ENCODE results near the gene KHDC1. TPM values are rescaled to one million over a fixed set of nuclear protein-coding genes. Genes with fewer than 3 reads are reported as not detected.
A peak's percentile ranks its signal among the peaks of the same experiment; 100 is the strongest.
"Not testable (repeated sequence)": the region's sequence is repeated elsewhere in the genome, so short reads cannot be mapped to it uniquely, and the experiment has no call there.

KHDC1 gene
- total and polyA plus RNA-seq, 2 experiments from 2014 or later, result 8.0 to 17.1 TPM

GRCh38 chr6:73240730-73241129 lies 22.3 kb downstream of the KHDC1 start:
- TF ChIP-seq, protein P1, sequence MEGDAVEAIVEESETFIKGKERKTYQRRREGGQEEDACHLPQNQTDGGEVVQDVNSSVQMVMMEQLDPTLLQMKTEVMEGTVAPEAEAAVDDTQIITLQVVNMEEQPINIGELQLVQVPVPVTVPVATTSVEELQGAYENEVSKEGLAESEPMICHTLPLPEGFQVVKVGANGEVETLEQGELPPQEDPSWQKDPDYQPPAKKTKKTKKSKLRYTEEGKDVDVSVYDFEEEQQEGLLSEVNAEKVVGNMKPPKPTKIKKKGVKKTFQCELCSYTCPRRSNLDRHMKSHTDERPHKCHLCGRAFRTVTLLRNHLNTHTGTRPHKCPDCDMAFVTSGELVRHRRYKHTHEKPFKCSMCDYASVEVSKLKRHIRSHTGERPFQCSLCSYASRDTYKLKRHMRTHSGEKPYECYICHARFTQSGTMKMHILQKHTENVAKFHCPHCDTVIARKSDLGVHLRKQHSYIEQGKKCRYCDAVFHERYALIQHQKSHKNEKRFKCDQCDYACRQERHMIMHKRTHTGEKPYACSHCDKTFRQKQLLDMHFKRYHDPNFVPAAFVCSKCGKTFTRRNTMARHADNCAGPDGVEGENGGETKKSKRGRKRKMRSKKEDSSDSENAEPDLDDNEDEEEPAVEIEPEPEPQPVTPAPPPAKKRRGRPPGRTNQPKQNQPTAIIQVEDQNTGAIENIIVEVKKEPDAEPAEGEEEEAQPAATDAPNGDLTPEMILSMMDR (IDR thresholded peaks at IDR 0.05; ENCODE audit: low read depth, low read length), result no peak

GRCh38 chr6:73236144-73236750 lies 26.7 kb downstream of the KHDC1 start:
- Histone ChIP-seq H3K9me3 (ENCODE audit: low read depth) (no peaks in the 10 kb centered on the region), H3K27me3 (no peaks in the 10 kb centered on the region), H3K36me3 (no peaks in the 10 kb centered on the region), H3K27ac (no peak overlapping the region), H3K4me3 (no peak overlapping the region), H3K4me1 (ENCODE audit: low read depth) (no peaks in the 10 kb centered on the region)
- TF ChIP-seq, protein P1 (IDR thresholded peaks at IDR 0.05; ENCODE audit: low read depth, low read length), result no peak
- peak in 1 of 2 donors; percentile 82 for DNase-seq (ENCODE audit: low read depth in 1 of 2, low spot score in 1 of 2)

More at GRCh38 chr6:73240730-73241129, 22.3 kb downstream of the KHDC1 start:
- Histone ChIP-seq H3K36me3 (no peaks in the 10 kb centered on the region), H3K27ac (no peak overlapping the region), H3K27me3 (no peaks in the 10 kb centered on the region), H3K4me1 (ENCODE audit: low read depth) (no peaks in the 10 kb centered on the region), H3K4me3 (no peak overlapping the region), H3K9me3 (ENCODE audit: low read depth) (no peaks in the 10 kb centered on the region)
- DNase-seq (ENCODE audit: low read depth in 1 of 2, low spot score in 1 of 2), result no peak

DNA sequence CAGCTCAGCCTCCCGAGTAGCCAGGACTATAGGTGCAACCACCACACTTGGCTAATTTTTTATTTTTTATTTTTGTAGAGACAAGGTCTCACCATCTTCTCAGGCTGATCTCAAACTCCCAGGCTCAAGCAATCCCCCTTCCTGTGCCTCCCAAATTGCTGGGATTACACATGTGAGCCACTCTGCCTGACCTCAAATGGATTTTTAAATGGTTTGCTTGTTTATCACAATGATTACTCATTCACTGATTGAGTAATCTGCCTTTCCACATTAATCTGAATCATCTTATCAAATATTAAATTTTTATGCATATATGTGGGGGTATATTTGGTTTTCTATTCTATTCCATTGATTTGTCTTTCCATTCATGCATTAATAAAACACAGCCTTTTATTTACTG lies 28.3 kb downstream of the KHDC1 start:
- DNase-seq (ENCODE audit: low read depth in 1 of 2, low spot score in 1 of 2), result peak in 1 of 2 donors; percentile 51

DNA sequence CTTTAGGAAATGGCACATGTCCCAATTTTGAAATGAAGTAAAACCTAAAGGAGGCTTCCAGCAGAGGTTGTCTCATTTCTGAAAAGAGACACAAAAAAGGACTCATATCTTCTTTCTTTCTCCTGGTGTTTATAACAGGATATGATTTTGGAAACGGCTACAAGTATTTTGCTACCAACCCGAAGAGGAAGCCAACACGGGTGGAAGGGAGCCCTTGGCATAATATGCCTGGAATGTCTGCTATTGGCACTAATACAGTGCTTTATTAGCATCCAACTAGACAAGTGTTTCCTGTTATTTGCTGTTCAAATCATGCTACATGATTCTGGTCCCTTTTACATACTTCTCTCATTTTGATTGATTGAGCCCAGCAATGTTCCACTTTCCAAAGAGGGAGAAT lies 29.0 kb downstream of the KHDC1 start:
- peak in 1 of 2 donors; percentile 17 for DNase-seq (ENCODE audit: low read depth in 1 of 2, low spot score in 1 of 2)
- not testable (repeated sequence) for H3K4me1 ChIP-seq (ENCODE audit: low read depth); H3K27me3 ChIP-seq; H3K9me3 ChIP-seq (ENCODE audit: low read depth); H3K36me3 ChIP-seq; H3K4me3 ChIP-seq; H3K27ac ChIP-seq

More for the DNA sequence above, 28.3 kb downstream of the KHDC1 start:
- Histone ChIP-seq H3K36me3 (no peaks in the 10 kb centered on the region), H3K27ac (no peak overlapping the region), H3K27me3 (no peaks in the 10 kb centered on the region), H3K4me1 (ENCODE audit: low read depth) (no peaks in the 10 kb centered on the region), H3K9me3 (ENCODE audit: low read depth) (no peaks in the 10 kb centered on the region), H3K4me3 (no peak overlapping the region)
- TF ChIP-seq, protein P1 (IDR thresholded peaks at IDR 0.05; ENCODE audit: low read depth, low read length), result no peak

- TF ChIP-seq, protein P1 (IDR thresholded peaks at IDR 0.05; ENCODE audit: low read depth, low read length), result no peak
- Histone ChIP-seq H3K27me3 (no peaks in the 10 kb centered on the region), H3K4me1 (ENCODE audit: low read depth) (no peaks in the 10 kb centered on the region), H3K4me3 (no peak overlapping the region), H3K36me3 (no peaks in the 10 kb centered on the region), H3K9me3 (ENCODE audit: low read depth) (no peaks in the 10 kb centered on the region), H3K27ac (no peak overlapping the region)
- DNase-seq (ENCODE audit: low read depth in 1 of 2, low spot score in 1 of 2), result no peak
These were observed 29.9 kb downstream of the KHDC1 start for GRCh38 chr6:73233048-73233447.

DNA sequence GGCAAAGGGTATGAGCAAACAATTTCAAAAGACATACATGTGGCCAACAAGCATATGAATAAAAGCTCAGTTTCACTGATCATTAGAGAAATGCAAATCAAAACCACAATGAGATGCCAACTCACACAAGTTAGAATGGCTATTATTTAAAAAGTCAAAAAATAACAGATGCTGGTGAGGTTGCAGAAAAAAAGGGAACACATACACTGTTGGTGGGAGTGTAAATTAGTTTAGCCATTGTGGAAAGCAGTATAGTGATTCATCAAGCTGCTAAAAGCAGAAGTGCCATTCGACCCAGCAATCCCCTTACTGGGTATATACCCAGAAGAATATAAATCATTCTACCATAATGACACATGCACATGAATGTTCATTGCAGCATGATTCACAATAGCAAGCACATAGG lies 31.0 kb downstream of the KHDC1 start:
- H3K4me3 ChIP-seq, result no peak overlapping the region
- no peak for DNase-seq (ENCODE audit: low read depth in 1 of 2, low spot score in 1 of 2)
- H3K36me3 ChIP-seq, result no peaks in the 10 kb centered on the region
- H3K27me3 ChIP-seq, result no peaks in the 10 kb centered on the region
- H3K4me1 ChIP-seq (ENCODE audit: low read depth), result no peaks in the 10 kb centered on the region
- TF ChIP-seq, protein P1 (IDR thresholded peaks at IDR 0.05; ENCODE audit: low read depth, low read length), result no peak
- no peaks in the 10 kb centered on the region for H3K9me3 ChIP-seq (ENCODE audit: low read depth)
- H3K27ac ChIP-seq, result no peak overlapping the region
